PC-9 (cell line): ENCODE measurements around the gene PITPNM2.

ENCODE experiments used
- EZH2 ChIP-seq: fragments of 200-600 bp; sonication (generic); IDR thresholded peaks from 2 replicates; pipeline ENCODE4 v1.8.0; 2017; ENCODE audit warnings: antibody characterized with exemption, low read depth
- TF ChIP-seq, protein P1 (sequence below): fragments of 200-600 bp; sonication (generic); conservative IDR thresholded peaks from 2 replicates; pipeline ENCODE4 v1.6.1; 2017; ENCODE audit warnings: mixed run types, antibody characterized with exemption, mild to moderate bottlenecking, moderate library complexity

- TF ChIP-seq, protein P1, sequence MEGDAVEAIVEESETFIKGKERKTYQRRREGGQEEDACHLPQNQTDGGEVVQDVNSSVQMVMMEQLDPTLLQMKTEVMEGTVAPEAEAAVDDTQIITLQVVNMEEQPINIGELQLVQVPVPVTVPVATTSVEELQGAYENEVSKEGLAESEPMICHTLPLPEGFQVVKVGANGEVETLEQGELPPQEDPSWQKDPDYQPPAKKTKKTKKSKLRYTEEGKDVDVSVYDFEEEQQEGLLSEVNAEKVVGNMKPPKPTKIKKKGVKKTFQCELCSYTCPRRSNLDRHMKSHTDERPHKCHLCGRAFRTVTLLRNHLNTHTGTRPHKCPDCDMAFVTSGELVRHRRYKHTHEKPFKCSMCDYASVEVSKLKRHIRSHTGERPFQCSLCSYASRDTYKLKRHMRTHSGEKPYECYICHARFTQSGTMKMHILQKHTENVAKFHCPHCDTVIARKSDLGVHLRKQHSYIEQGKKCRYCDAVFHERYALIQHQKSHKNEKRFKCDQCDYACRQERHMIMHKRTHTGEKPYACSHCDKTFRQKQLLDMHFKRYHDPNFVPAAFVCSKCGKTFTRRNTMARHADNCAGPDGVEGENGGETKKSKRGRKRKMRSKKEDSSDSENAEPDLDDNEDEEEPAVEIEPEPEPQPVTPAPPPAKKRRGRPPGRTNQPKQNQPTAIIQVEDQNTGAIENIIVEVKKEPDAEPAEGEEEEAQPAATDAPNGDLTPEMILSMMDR: no peak
- no peak for TF ChIP-seq EZH2
These were observed 2.7 kb downstream of the PITPNM2 start for GRCh38 chr12:123148223-123148622.
